Measurements from ENCODE around the gene RNF5. TPM values are rescaled to one million over a fixed set of nuclear protein-coding genes. Genes with fewer than 3 reads are reported as not detected.

The RNF5 gene
- total and polyA plus RNA-seq, 3 donors from 2014 or later, result 67.1 to 79.0 (median 76.1) TPM

DNA sequence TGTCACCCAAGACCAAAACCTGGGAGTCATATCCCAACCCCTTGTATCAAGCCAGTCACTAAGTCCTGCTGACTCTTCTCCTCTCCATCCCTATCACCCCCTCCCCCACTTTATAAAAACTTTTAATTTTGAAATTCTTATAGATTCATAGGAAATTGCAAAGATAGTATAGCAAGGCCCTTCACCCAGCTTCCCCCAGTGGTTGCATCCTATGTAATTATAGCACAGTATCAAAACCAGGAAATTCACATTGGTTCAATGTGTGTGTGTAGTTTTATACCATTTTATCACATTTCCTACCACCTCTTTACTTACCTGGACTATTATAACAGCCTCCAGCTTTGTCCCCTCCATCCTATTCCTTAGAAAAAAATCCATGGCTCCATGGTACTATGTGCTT lies 20.2 kb upstream of the RNF5 start:
- intact Hi-C loops (cut with DNase I; ENCODE audit: low total_unique reads), result no loop called here
- H3K27me3 ChIP-seq, result no peaks in the 10 kb centered on the region
- H3K36me3 ChIP-seq (ENCODE audit: low read depth, missing control alignments), result no peaks in the 10 kb centered on the region
- TF ChIP-seq CTCF (IDR thresholded peaks at IDR 0.05) (no peak), POLR2A (IDR thresholded peaks at IDR 0.05) (no peak)
- H3K27ac ChIP-seq, result no peak overlapping the region
- H3K9me3 ChIP-seq, result no peaks in the 10 kb centered on the region
- no peak for DNase-seq
- peaks cover 12% of the 10 kb centered on the region for H3K4me1 ChIP-seq
- no peak overlapping the region for H3K4me3 ChIP-seq

- Histone ChIP-seq H3K27ac (peak overlapping the region in 1 of 2 donors; percentile 36), H3K9me3 (no peaks in the 10 kb centered on the region), H3K4me1 (peaks cover 6% of the 10 kb centered on the region), H3K36me3 (ENCODE audit: low read depth, missing control alignments) (no peaks in the 10 kb centered on the region), H3K27me3 (no peaks in the 10 kb centered on the region), H3K4me3 (no peak overlapping the region)
- no peak for DNase-seq
- 78 to 82% methylated on average over 7 of the region's 7 CpGs for WGBS, 2 donors
- TF ChIP-seq CTCF (IDR thresholded peaks at IDR 0.05) (no peak), POLR2A (IDR thresholded peaks at IDR 0.05) (no peak)
- intact Hi-C loops (cut with DNase I; ENCODE audit: low total_unique reads), result no loop called here
These were observed 14.5 kb upstream of the RNF5 start for GRCh38 chr6:32163559-32164258.

GRCh38 chr6:32164295-32164694 lies 13.9 kb upstream of the RNF5 start, which contains the start of gene EGFL8:
TSS of gene EGFL8 (plus strand) at chr6:32164595. CDS start at chr6:32166166, 1,571 bp downstream.
- Histone ChIP-seq H3K4me3 (no peak within 1 kb of the TSS), H3K4me1 (peaks cover 8% of the 10 kb centered on the region), H3K27ac (peak within 1 kb of the TSS in 1 of 2 donors; percentile 36), H3K36me3 (ENCODE audit: low read depth, missing control alignments) (no peaks in the 10 kb centered on the region), H3K27me3 (no peaks in the 10 kb centered on the region), H3K9me3 (no peaks in the 10 kb centered on the region)
- no peak for TF ChIP-seq CTCF (IDR thresholded peaks at IDR 0.05)
- TF ChIP-seq POLR2A (IDR thresholded peaks at IDR 0.05), result no peak
- DNase-seq, result no peak
- intact Hi-C loops (cut with DNase I; ENCODE audit: low total_unique reads), result no loop called here

- Histone ChIP-seq H3K27me3 (no peaks in the 10 kb centered on the region), H3K4me3 (no peak overlapping the region), H3K27ac (peak overlapping the region in 1 of 2 donors; percentile 41), H3K9me3 (no peaks in the 10 kb centered on the region), H3K36me3 (ENCODE audit: low read depth, missing control alignments) (no peaks in the 10 kb centered on the region), H3K4me1 (peaks cover 11% of the 10 kb centered on the region)
- WGBS, 2 donors, result 74 to 90% methylated on average over 17 to 30 of the region's 30 CpGs
- TF ChIP-seq POLR2A (IDR thresholded peaks at IDR 0.05), result no peak
- no peak for TF ChIP-seq CTCF (IDR thresholded peaks at IDR 0.05)
- intact Hi-C loops (cut with DNase I; ENCODE audit: low total_unique reads), result no loop called here
- no peak for DNase-seq
These were observed 11.7 kb upstream of the RNF5 start for GRCh38 chr6:32166411-32167061.

All from testis (tissue), 3 donors.